Hepatocyte (in vitro differentiated cells): ENCODE data around the gene MS4A4E. TPM values are rescaled to one million over a fixed set of nuclear protein-coding genes. Genes with fewer than 3 reads are reported as not detected.

Source experiments
- DNase-seq: peaks from one replicate; pipeline ENCODE4 v3.0.0-alpha.2; 2016; ENCODE audit warnings: low spot score
- H2AFZ ChIP-seq: fragments of 200-600 bp; sonication (generic); 2 replicates; pipeline ENCODE4 v1.6.0; 2016; ENCODE audit warnings: antibody characterized with exemption, mild to moderate bottlenecking
- H3K27ac ChIP-seq: fragments of 200-600 bp; sonication (generic); 2 replicates; pipeline ENCODE4 v1.5.1; 2016; ENCODE audit warnings: mild to moderate bottlenecking
- H3K27me3 ChIP-seq: fragments of 200-600 bp; sonication (generic); 2 replicates; pipeline ENCODE4 v1.6.1; 2016
- H3K36me3 ChIP-seq: fragments of 200-600 bp; sonication (generic); replicated peaks from 2 replicates; pipeline ENCODE4 v1.5.1; 2016; ENCODE audit warnings: low read depth; ENCODE audit not compliant: insufficient read depth
- H3K4me1 ChIP-seq: fragments of 200-600 bp; sonication (generic); 2 replicates; pipeline ENCODE4 v1.5.1; 2016; ENCODE audit warnings: mild to moderate bottlenecking, moderate library complexity; ENCODE audit not compliant: insufficient read depth
- H3K4me2 ChIP-seq: fragments of 200-600 bp; sonication (generic); 2 replicates; pipeline ENCODE4 v1.6.0; 2016
- H3K4me3 ChIP-seq: fragments of 200-600 bp; sonication (generic); 2 replicates; pipeline ENCODE4 v1.5.1; 2016; ENCODE audit warnings: mild to moderate bottlenecking
- H3K79me2 ChIP-seq: fragments of 200-600 bp; sonication (generic); 2 replicates; pipeline ENCODE4 v1.6.0; 2017; ENCODE audit warnings: mild to moderate bottlenecking
- H3K9me2 ChIP-seq: fragments of 200-600 bp; sonication (generic); replicated peaks from 2 replicates; pipeline ENCODE4 v1.6.0; 2017; ENCODE audit warnings: mild to moderate bottlenecking; ENCODE audit not compliant: insufficient read depth
- H3K9me3 ChIP-seq: fragments of 200-600 bp; sonication (generic); 2 replicates; pipeline ENCODE4 v1.5.1; 2016; ENCODE audit warnings: low read depth, mild to moderate bottlenecking
- H4K20me1 ChIP-seq: fragments of 200-600 bp; sonication (generic); 2 replicates; pipeline ENCODE4 v1.6.0; 2016; ENCODE audit warnings: mild to moderate bottlenecking; ENCODE audit not compliant: insufficient read depth, poor library complexity, severe bottlenecking
- CTCF ChIP-seq: fragments of 200-600 bp; sonication (generic); IDR thresholded peaks from 2 replicates; pipeline ENCODE4 v1.5.1; 2016; ENCODE audit warnings: antibody characterized with exemption, mild to moderate bottlenecking; ENCODE audit not compliant: poor library complexity
- EZH2 ChIP-seq: fragments of 200-600 bp; sonication (generic); IDR thresholded peaks from 2 replicates; pipeline ENCODE4 v1.6.1; 2016; ENCODE audit warnings: antibody characterized with exemption, mild to moderate bottlenecking, borderline replicate concordance
- EZH2phosphoT487 ChIP-seq: fragments of 200-600 bp; sonication (generic); IDR thresholded peaks from one replicate; pipeline ENCODE4 v1.6.1; 2018; ENCODE audit warnings: antibody characterized with exemption, mild to moderate bottlenecking, low read depth, moderate library complexity; ENCODE audit not compliant: unreplicated experiment, severe bottlenecking
- WGBS: methylation state at CpG from one replicate; pipeline ENCODE4 v1.1.6; 2016; ENCODE audit warnings: low lambda C conversion rate; ENCODE audit errors: missing lambda C conversion rate; 5-methylcytosine and 5-hydroxymethylcytosine counted together
- polyA plus RNA-seq: library from polyadenylated mRNA; unstranded; fragments of >200 nt; fragmentation: Nextera tagmentation; extraction: Ambion mirVana; gene quantifications from 2 replicates; pipeline ENCODE4 v1.2.1, GENCODE V29; 2016
- total RNA-seq: library from RNA; depleted of rRNA; stranded (reverse); fragments of >200 nt; gene quantifications from 2 replicates; pipeline ENCODE4 v1.2.3, GENCODE V29; 2014

The MS4A4E gene
- total and polyA plus RNA-seq, 2 experiments from 2014 or later = not detected

GRCh38 chr11:60184824-60185511 lies 58.0 kb downstream of the MS4A4E start:
- TF ChIP-seq EZH2phosphoT487 = no peak
- TF ChIP-seq EZH2 = no peak
- no peak for TF ChIP-seq CTCF
- H3K36me3 ChIP-seq = no peaks in the 10 kb centered on the region
- no peaks in the 10 kb centered on the region for H4K20me1 ChIP-seq
- no peaks in the 10 kb centered on the region for H3K79me2 ChIP-seq
- no peaks in the 10 kb centered on the region for H3K4me1 ChIP-seq
- no peaks in the 10 kb centered on the region for H3K27me3 ChIP-seq
- no peak overlapping the region for H2AFZ ChIP-seq
- no peak for DNase-seq
- no peak overlapping the region for H3K27ac ChIP-seq
- no peaks in the 10 kb centered on the region for H3K9me3 ChIP-seq
- H3K4me2 ChIP-seq = no peak overlapping the region
- H3K9me2 ChIP-seq = no peaks in the 10 kb centered on the region
- no peak overlapping the region for H3K4me3 ChIP-seq
- 36% methylated on average over 1 of the region's 1 CpG for WGBS

GRCh38 chr11:60183591-60184205 lies 59.2 kb downstream of the MS4A4E start:
- H3K9me2 ChIP-seq = no peaks in the 10 kb centered on the region
- H3K27ac ChIP-seq = no peak overlapping the region
- WGBS = 63% methylated on average over 2 of the region's 2 CpGs
- H3K27me3 ChIP-seq = no peaks in the 10 kb centered on the region
- H4K20me1 ChIP-seq = no peaks in the 10 kb centered on the region
- no peaks in the 10 kb centered on the region for H3K9me3 ChIP-seq
- no peak overlapping the region for H3K4me3 ChIP-seq
- H3K4me1 ChIP-seq = no peaks in the 10 kb centered on the region
- H3K4me2 ChIP-seq = no peak overlapping the region
- no peak for DNase-seq
- H3K79me2 ChIP-seq = no peaks in the 10 kb centered on the region
- H3K36me3 ChIP-seq = no peaks in the 10 kb centered on the region
- TF ChIP-seq EZH2 = no peak
- TF ChIP-seq CTCF = no peak
- TF ChIP-seq EZH2phosphoT487 = no peak
- H2AFZ ChIP-seq = no peak overlapping the region

- Histone ChIP-seq H3K9me2 (no peaks in the 10 kb centered on the region), H3K4me1 (no peaks in the 10 kb centered on the region), H3K9me3 (no peaks in the 10 kb centered on the region), H2AFZ (no peak within 1 kb of the TSS), H3K36me3 (no peaks in the 10 kb centered on the region), H3K4me3 (no peak within 1 kb of the TSS), H4K20me1 (no peaks in the 10 kb centered on the region), H3K4me2 (no peak within 1 kb of the TSS), H3K27me3 (no peaks in the 10 kb centered on the region), H3K27ac (no peak within 1 kb of the TSS), H3K79me2 (no peaks in the 10 kb centered on the region)
- DNase-seq = no peak
- 66% methylated on average over 10 of the region's 10 CpGs for WGBS
- TF ChIP-seq EZH2phosphoT487 = no peak
- no peak for TF ChIP-seq EZH2
- no peak for TF ChIP-seq CTCF
These were observed 60.2 kb downstream of the MS4A4E start, which contains the start of gene MS4A6A for GRCh38 chr11:60182541-60183330. Gene MS4A6A, minus strand, starts transcription at chr11:60183083. Its CDS starts 1,356 bp downstream, at chr11:60181727.
